GM19351 (cell line): Measurements from ENCODE around the gene TMEM129.
A peak's percentile ranks its signal among the peaks of the same experiment; 100 is the strongest.

Experiments used
- ATAC-seq: cut with Tn5 transposase; IDR thresholded peaks from one replicate; pipeline ENCODE4 v1.9.1; 2021; ENCODE audit warnings: mild to moderate bottlenecking, moderate library complexity; ENCODE audit not compliant: unreplicated experiment

TMEM129 gene

DNA sequence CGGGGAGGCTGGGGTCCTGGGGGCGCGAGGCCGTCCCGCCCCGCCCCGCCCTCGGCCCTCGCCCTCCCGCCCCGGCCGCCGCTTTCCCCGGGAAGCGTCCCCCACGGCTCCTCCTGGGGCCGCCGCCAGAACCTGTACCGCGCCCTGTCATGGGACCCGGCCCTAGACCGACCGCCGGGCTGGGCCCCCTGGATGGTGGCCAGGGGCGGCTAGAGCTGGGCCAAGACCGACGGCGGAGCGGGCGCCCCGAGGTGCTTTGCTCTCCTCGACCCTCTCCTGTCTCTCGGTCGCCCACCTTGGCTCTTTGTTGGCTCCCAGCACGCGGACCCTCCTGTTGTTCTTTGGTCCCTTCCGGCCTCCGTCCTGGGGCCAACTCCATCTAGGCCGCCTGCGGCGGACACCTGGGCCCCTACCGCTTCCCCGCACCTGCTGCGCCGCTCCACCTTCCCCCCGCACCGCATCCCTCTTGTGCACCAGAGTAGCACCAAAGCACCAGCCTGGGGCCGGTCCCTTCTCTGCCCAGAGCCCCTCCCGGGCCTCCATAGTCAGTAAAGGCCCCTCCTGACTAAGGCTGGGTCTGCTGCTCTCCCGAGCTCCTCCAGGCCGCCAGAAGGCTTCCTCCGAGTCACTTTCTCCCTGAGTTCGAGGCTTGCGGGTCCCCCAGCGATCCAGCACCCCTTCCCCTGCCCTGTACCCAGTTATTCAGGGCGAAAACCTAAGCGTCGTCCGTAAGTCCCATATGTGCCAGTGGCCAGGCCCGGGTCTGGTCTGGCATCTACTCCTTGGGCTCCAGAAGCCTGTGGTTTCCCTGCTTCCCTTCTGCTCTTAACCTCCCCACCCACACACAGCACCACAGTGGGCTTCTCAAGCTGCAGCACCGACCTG lies 785 bp upstream of the TMEM129 start:
- peak; percentile 0 for ATAC-seq

DNA sequence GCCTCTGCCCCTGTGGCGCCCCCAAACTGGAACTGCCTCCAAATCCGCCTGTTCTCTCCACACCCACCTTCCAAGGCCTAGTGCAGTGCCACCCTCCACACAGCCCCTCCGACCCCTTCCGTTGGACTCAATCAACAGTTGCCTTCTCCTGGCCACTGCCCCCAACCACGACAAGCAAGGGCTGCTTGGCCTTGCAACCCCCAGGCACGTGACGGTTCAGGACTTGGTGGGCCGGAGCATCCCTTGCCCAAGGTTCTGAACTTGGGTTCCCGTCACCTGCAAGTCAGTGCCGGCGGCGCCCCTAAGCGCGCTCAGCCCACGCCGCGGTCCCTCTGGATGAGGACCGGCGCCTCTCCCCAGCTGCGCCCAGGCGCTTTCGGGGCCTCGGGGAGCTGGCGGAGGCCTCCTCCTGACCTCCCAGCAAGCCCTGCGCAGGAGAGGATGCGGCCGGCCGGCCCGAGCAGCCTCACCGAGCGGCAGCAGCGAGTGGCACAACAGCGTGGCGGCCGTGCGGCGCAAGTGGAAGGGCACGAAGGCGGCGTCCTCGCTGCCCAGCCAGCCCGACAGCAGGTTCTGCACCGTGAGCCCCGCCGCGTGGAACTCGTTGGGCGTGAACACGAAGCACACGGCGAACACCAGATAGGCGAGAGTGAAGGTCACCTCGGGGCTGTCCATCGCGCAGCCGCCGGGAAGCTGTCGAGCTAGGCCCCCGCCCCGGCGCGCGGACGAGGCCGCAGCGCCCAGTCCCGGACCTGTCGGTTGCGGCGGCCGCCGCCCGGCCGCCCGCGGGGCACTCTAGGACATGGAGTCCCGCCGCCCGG lies 750 bp downstream of the TMEM129 start:
- ATAC-seq = peak; percentile 14

DNA sequence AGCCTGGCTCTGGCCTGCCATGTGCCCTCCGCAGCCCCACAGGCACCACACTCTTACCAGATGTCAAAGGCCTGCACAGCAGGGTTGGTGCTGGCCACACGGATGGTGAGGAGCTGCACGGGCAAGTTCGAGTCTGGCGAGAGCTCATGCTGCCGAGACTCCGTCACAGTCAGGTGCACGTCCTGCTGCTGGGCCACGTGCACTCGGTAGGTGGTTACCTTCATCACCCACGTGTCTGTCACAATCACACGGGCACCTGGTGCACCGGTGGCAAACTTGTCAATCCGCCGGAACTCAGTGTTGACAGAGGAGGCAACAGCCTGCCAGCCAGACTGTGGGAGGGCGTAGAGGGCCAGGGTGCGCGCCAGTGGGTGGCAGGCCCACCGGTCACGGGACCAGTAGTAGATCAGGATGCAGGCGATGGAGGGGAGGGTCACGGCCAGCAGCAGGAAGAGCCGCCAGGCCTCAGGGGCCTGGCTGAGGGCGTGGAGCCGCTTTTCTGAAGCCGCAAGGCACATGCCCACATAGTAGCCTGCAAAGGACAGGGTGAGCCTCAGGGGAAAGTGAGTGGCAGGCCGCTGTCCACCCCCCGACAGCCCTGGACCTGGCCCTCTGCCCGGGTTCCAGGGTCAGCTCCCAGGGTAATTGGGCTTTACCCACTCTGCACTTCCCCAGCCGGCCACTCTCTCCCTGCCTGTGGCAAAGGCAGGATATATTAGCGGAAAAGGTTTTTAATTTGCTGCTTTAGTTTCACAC lies 2.9 kb downstream of the TMEM129 start:
- ATAC-seq = no peak

DNA sequence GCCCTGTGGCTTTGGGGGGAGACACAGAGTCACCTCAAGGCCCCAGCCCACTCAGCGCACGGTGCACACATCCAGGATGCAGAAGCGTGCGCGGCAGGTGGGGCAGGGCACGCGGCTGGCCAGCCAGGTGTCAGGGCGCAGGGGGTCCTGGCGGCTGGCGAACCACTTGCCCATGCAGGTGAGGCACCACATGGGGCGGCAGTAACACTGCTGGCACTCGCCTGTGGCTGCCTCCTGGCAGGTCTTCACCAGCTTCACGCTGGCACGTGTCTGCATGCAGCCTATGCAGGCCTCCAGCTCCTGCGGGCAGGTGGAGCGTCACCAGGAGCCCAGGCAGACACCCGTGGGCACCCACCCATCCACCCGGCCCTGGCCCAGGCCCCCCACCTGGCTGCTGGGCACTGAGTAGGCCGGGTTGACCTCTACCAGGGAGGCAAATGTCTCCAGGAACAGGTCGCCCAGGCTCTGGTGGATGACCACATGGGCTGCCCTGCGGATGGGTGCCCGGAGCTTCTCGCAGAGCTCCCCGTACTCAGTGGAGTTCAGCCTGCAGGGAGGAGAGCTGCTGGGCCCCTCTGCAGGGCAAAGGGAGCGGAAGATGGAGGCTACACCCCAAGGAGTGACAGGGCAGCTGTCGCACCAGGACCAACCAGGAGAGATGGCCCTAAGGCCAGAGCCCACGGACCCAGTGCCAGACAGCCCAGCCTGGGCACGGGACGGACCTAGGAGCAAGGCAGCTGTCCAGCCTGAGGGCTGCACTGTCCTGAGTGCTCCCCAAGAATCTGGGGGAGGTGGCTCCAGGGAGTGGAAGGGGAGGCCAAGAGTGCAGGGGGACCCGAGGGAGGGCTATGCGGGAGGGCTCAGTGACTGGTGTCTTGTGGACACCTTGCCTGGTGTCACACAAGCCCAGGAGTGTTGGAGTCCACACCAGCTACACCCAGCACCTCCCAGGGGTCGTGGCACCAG lies 3.7 kb downstream of the TMEM129 start:
- no peak for ATAC-seq

DNA sequence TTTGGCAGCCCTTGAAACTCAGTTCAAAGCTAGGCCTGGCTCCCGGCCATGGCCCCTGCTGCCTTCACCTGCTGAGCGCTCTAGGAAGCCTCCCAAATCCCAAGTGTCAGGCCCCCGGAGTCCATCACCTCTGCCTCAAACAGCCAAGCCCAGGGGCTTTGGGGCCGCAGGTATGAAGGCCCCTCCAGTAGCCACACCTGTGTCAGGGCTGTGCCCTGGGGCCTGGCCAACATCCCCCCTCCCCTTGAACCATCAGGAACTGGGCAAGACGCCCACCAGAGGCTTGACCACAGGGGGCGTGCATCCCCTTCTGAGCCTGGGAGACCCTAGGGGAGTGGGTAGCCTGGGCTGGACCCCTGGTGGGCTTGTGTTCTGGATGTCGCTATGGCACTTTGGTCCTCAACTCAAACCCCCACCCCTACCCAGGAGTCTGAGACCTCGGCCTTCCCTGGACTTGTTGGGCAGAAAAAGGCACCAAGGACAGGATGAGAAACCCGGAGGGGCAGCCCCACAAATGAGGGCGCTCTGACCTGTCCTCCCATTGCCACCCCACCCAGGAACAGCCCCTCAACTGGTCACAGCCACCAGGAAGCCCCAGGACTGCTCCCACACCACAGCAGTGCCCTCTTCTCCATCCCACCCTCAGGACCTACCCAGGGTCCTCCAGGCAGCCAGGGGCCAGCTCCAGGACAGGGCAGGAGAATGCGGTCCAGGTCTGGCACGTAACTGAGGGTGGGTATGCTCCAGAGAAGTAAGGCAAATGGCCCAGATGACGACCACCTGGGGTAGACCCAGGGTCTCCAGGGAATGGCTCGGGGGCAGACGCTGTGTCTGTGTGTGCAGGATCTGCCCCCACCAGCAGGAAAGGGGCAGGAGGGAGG lies 4.8 kb downstream of the TMEM129 start:
- ATAC-seq = no peak

DNA sequence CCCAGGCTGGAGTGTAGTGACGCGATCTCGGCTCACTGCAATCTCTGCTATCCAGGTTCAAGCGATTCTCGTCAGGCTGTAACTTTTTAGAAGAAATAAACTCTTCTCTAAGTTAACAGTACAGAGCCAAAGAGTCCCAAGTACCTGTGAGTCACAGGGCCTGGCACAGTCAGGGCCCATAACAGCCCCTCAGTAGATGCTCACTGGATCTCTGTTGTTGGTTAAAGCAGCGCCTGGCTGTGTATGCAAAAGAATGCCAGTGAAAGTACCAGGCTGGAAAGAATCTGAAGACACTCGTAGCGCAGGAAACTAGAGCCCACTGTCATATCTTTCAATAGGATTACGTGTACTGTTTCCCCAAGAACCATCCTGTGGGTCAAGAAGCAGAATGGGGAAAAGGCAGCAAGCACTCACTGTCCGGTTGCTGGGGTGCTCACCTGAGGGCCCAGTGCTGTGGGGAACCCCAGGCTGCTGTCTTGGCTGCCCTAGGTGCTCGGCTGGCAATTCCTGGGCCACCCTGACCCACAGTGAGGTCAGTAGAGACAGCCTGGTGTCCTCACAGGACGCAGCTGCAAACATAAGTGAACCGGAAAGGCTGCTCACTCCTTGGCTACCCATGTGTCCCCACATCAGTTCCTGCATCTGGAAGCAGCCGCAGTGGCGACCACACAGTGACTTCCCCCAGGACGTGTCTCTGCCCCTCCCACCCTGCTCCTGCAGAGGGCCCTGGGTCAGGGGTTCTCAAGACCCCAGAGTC lies 5.9 kb downstream of the TMEM129 start:
- no peak for ATAC-seq

DNA sequence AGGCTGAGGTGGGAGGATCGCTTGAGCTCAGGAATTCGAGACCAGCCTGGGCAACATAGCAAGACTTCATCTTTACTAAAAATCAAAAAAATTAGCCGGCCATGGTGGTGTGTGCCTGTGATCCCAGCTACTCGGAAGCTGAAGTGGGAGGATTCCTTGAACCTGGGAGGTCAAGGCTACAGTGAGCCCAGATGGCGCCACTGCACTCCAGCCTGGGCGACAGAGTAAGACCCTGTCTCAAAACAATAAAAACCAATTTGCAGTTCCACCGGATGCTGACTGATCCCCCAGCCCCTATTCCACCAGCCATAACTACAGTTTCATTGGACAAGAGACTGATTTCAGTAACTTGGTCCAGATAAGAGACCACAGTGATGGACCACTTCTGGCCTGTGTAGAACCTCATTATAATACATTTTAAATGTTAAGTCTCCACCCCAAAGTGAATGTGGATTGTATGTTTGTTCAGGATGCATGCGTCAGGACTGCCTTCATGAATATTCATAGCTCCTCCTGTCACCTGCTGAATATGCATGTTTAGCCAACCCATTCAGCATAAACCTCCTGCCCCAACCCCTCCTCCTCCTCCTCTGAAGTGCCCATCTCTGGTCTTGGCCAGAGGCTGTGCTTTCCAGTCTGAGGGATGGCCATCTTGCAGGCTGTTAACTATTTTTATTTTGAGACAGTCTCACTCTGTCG lies 6.7 kb downstream of the TMEM129 start:
- no peak for ATAC-seq

DNA sequence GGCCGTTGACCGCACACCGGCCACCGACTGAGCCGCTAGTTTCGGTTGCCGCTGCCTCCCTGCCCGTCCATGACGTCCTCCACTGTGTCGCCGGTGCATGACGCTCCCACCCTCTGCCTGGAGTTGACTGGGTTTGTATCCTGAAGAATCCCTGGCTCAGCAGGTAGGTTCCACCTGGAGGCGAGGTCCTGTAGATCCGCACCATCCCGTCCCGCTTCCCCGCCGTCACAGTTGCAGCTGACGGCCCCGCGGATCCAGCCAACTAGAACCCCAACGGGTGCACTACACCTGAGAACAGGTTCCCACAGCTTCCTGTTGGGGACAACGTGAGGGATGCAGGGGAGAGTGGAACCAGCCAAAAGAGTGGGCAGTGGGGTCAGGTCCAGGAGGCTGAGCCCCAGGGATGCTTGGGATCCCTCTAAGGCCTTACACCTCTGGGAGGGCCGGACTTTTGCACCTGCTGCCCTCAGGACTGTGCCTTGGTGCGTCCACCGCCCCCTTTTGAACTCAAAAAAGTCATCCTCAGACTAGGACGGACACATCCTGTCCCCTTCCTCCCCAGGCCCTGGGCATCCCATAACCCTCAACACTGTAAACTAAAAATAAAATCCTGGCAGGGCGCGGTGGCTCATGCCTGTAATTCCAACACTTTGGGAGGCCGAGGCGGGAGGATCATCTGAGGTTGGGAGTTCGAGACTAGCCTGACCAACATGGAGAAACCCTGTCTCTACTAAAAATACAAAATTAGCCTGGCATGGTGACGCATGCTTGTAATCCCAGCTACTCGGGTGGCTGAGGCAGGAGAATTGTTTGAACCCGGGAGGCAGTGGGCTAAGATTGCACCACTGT lies 7.9 kb downstream of the TMEM129 start:
- peak; percentile 0 for ATAC-seq

DNA sequence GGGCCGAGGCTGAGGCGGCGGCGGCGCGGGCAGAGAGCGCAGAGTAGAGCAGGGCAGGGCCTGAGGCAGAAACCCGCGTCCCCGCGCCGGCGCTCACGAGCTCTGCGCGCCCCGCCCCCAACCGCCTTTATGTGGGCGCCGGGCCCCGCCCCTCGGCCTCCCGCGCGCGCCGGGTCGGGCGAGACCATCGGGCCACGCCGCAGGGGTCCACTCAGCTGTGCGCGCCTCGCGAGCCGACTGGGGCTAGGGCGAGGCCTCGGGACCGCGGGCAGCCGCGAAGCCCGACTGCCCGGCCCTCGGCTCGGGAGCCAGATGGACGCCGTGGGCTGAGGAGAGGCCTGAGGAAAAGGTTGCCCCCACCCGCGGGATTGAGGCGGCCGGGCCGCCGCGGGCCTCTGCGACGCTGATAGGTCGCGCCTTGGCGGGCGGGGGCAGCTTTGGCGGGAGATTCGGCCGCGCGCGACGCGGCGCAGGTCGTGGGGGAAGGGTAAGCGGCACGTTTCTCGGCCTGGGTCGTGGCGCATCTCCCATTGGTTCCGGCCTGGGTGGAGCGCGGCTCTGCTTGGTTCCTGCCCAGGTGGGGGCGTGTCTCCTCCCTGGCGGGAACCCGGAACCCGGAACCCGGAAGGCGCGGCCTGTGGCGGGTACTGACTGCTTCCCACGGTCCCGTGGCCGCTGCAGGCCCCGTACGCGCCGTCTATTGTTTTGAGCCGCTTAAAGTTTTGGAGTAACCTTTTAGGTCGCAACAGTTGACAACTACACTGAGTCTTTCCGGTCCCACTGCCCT lies 8.7 kb downstream of the TMEM129 start, which contains the start of gene SLBP:
TSS of gene SLBP (minus strand) at position 104 of the 787 bp plus-strand sequence. CDS start 131 bp downstream, outside the sequence.
- peak; percentile 73 for ATAC-seq

DNA sequence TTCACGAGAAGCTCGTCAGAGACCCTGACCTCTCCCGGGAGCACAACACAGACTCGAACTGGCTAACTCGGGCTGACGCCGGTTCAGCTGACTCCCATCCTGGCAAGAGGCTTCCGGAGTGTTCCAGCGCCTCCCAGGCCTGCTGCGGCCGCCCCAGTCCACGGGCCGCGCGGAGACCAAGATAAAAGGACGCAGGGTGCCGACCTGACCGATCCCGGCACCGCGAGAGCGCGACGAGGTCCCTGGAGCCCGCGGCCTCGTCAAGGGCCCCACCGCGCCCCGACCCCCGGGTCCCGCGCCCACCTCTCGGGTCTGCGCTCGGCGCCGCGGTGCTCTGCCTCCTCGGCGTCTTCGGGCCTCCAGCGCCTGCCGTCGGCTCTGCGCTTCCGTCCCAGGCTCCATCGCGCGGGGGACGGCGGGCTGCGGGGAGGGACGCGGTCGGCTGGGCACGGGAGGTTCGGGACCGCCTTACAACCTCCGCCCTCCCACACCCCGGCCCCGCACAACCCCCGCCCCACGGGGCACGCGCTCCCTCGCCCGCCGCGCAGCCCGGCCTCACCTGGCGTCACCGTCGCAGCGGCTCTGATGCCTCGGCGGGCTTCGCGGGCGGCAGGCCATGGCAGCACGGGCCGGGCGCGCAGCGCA lies 9.4 kb downstream of the TMEM129 start:
- peak; percentile 1 for ATAC-seq

DNA sequence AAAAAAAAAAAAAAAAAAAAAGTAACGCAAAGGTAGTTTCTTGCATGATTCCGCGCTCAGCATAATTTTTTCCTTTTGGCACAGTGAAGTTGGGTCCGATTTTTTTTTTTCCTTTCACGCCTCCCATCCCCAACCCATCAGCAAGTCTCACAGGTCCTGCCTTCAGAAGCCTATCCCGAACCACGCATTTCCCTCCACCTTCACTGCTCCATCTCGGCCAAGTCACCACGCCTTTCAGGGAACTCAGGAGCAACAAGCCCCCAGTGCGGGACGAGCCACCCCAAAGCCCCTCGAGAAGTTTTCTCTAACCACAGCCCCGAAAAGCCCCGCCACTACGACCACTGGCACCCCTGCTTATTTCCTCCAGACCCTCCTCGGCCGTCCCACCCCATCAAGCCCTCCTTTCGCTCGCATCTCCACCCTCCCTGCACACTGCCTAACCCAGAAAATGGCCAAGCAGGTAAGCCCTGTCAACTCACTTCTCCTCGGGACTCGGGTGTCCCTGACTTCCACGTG lies 10.0 kb downstream of the TMEM129 start:
- no peak for ATAC-seq

DNA sequence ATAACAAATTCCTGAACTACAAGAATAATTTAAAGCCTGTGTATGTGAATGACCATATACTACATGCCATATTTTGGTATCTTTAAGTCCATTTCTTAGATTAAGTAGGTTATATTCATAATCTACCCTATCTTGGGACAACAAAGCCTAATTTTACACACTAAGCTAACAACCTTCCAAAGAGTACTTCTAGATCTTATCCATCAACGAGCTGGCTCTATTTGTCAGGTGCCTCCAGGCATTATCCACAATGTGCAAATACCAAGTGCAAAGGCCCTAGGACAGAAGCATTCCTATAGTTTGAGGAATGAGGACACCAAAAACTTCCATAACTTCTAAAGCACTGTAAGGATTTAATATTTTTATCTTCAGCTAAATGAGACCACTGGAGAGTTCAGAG lies 12.5 kb downstream of the TMEM129 start:
- ATAC-seq = no peak

DNA sequence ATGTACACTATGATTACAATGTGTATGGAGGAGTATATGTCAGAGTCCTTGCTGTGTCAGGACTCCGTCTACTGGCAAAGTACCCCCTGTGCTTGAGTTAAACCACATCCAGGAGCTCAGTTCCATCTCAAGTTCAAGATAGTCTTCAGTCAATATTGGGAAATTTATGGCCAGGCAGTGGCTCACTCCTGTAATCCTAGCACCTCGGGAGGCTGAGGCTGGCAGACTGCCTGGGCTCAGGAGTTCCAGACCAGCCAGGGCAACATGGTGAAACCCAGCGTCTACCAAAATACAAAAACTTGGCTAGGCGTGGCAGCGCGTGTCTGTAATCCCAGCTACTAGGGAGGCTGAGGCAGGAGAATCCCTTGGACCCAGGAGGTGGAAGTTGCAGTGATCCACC lies 14.8 kb downstream of the TMEM129 start:
- no peak for ATAC-seq

DNA sequence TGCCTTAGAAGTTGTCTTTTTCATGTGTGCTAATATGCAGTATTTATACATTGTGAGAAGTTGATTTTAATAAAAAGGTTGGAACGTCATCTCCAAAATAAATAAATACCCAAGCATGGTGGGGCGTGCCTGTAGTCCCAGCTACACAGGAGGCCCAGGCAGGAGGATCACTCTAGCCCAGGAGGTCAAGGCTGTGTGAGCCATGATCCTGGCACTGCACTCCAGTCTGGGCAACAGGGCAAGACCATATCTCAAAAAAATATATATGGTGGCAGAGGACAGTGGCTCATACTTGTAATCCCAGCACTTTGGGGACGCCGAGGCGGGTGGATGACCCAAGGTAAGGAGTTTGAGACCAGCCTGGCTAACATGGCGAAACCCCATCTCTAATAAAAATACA lies 15.4 kb downstream of the TMEM129 start:
- no peak for ATAC-seq

DNA sequence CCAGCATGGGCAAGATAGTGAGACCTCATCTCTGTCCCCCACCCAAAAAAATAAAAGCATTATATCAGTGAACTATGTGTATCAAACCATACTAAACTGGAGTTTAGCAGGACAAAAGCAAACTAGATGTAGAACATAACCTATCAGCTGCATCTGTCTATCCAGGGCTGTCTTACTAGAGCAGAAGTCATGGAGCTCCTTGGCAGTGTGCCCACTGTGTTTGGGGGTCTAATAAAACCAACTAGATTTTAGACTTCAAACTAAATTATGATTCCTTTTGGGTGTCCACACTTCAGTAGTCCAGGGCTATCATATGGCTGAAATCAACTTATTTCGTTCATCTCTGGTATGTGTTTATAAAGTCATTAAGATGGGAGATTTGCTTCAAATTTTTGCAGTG lies 17.3 kb downstream of the TMEM129 start:
- no peak for ATAC-seq
